Measurements from ENCODE around the gene PPP3R2. TPM values are rescaled to one million over a fixed set of nuclear protein-coding genes. Genes with fewer than 3 reads are reported as not detected.

PPP3R2 gene
- total RNA-seq, 4 donors from 2014 or later: not detected

- TF ChIP-seq CTCF (IDR thresholded peaks at IDR 0.05; ENCODE audit: low read depth): no peak
Measured at GRCh38 chr9:101605547-101605946, 10.8 kb upstream of the PPP3R2 start.

- TF ChIP-seq CTCF (IDR thresholded peaks at IDR 0.05; ENCODE audit: low read depth): no peak
Measured at GRCh38 chr9:101604296-101604695, 9.5 kb upstream of the PPP3R2 start.

- TF ChIP-seq CTCF (IDR thresholded peaks at IDR 0.05; ENCODE audit: low read depth): no peak
Measured at GRCh38 chr9:101601904-101602765, 7.4 kb upstream of the PPP3R2 start.

- TF ChIP-seq CTCF (IDR thresholded peaks at IDR 0.05; ENCODE audit: low read depth): no peak
Measured at GRCh38 chr9:101593345-101593744, 1.4 kb downstream of the PPP3R2 start.

- no peak for TF ChIP-seq CTCF (IDR thresholded peaks at IDR 0.05; ENCODE audit: low read depth)
Measured at GRCh38 chr9:101592788-101593187, 2.0 kb downstream of the PPP3R2 start.

GRCh38 chr9:101591787-101592446, 2.9 kb downstream of the PPP3R2 start:
- TF ChIP-seq CTCF (IDR thresholded peaks at IDR 0.05; ENCODE audit: low read depth): no peak

- TF ChIP-seq CTCF (IDR thresholded peaks at IDR 0.05; ENCODE audit: low read depth): no peak
Measured at GRCh38 chr9:101590901-101591300, 3.9 kb downstream of the PPP3R2 start.
